ENCODE measurements around the gene NANOGP8.

Gene NANOGP8

DNA sequence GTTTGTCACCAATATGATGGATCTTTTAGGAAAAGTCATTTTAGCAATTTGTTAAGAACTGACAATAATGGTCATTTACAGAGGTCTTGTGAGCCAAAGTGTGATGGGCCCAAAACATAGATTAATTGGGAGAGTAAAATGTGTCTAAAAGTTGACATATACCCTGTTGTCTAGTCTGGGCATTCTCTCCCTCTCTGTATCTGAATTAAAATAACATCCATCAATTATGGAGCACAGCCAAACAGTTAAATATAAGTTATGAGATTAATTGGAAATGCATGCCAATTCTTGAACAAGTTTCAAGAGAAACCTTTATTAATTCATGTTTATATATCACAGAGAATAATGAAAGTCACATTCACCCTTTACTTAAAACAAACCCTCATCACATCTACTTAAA, 13.6 kb upstream of the NANOGP8 start:
- no peak overlapping the region for H3K4me3 ChIP-seq (ENCODE audit: low read depth, low read length)
- TF ChIP-seq CTCF (conservative IDR thresholded peaks at IDR 0.05; ENCODE audit: low read depth, low read length) = no peak
- DNase-seq (ENCODE audit: low read depth) = no peak

GRCh38 chr15:35095941-35096340, 10.8 kb upstream of the NANOGP8 start:
- no peak overlapping the region for H3K4me3 ChIP-seq (ENCODE audit: low read depth, low read length)
- no peak for TF ChIP-seq CTCF (conservative IDR thresholded peaks at IDR 0.05; ENCODE audit: low read depth, low read length)
- no peak for DNase-seq (ENCODE audit: low read depth)

GRCh38 chr15:35092846-35093245, 7.8 kb upstream of the NANOGP8 start:
- no peak for DNase-seq (ENCODE audit: low read depth)
- TF ChIP-seq CTCF (conservative IDR thresholded peaks at IDR 0.05; ENCODE audit: low read depth, low read length) = no peak
- no peak overlapping the region for H3K4me3 ChIP-seq (ENCODE audit: low read depth, low read length)

- no peak for DNase-seq (ENCODE audit: low read depth)
- H3K4me3 ChIP-seq (ENCODE audit: low read depth, low read length) = no peak overlapping the region
- TF ChIP-seq CTCF (conservative IDR thresholded peaks at IDR 0.05; ENCODE audit: low read depth, low read length) = no peak
These were observed 7.2 kb upstream of the NANOGP8 start for GRCh38 chr15:35092311-35092710.

DNA sequence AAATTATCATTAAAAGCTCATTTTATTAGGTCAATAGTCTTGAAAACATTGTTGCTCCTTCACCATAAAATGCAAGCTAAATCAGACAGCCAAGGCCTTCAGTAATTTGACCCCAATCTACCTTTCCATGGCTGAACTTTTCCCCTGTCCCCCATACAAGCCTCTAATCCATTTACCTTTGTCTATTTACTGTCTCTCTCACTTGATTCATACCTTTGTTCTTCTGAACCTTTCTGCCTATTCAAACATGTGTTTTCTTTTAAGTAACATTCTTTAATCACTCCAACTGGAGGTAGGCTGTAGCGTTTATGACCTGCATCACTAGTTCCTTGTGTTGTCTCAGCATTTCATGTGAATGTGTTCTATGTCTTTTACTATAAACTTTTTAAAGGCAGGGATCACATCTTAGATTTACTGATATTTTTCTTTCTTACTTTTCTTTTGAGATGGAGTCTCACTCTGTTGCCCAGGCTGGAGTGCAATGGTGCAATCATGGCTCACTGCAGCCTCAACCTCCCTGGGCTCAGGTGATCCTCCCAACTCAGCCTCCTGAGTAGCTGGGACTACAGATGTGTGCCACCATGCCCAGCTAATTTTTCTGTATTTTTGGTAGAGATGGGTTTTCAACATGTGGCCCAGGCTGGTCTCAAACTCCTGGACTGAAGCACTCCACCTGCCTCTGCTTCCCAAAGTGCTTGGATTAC, 5.2 kb upstream of the NANOGP8 start:
- TF ChIP-seq CTCF (conservative IDR thresholded peaks at IDR 0.05; ENCODE audit: low read depth, low read length) = no peak
- no peak overlapping the region for H3K4me3 ChIP-seq (ENCODE audit: low read depth, low read length)
- DNase-seq (ENCODE audit: low read depth) = no peak

GRCh38 chr15:35089551-35089950, 4.5 kb upstream of the NANOGP8 start:
- DNase-seq (ENCODE audit: low read depth) = no peak
- no peak for TF ChIP-seq CTCF (conservative IDR thresholded peaks at IDR 0.05; ENCODE audit: low read depth, low read length)
- H3K4me3 ChIP-seq (ENCODE audit: low read depth, low read length) = no peak overlapping the region

- no peak overlapping the region for H3K4me3 ChIP-seq (ENCODE audit: low read depth, low read length)
- TF ChIP-seq CTCF (conservative IDR thresholded peaks at IDR 0.05; ENCODE audit: low read depth, low read length) = no peak
- no peak for DNase-seq (ENCODE audit: low read depth)
These were observed 3.2 kb upstream of the NANOGP8 start for GRCh38 chr15:35088329-35088728.

Data from choroid plexus epithelial cell (primary cell).